Left ventricle myocardium inferior (tissue), 1 donor: ENCODE measurements around the gene RHPN2. TPM values are rescaled to one million over a fixed set of nuclear protein-coding genes. Genes with fewer than 3 reads are reported as not detected.

ENCODE experiments used
- DNase-seq: peaks from one replicate; pipeline ENCODE4 v3.0.0-alpha.2; 2020
- H3K27ac ChIP-seq: fragments of 200-600 bp; replicated peaks from 2 replicates; pipeline ENCODE4 v1.8.0; 2021
- H3K27me3 ChIP-seq: fragments of 200-600 bp; 2 replicates; pipeline ENCODE4 v1.8.0; 2021; ENCODE audit warnings: low read depth
- H3K36me3 ChIP-seq: fragments of 200-600 bp; 2 replicates; pipeline ENCODE4 v1.8.0; 2021
- H3K4me1 ChIP-seq: fragments of 200-600 bp; 2 replicates; pipeline ENCODE4 v1.8.0; 2021
- H3K4me3 ChIP-seq: fragments of 200-600 bp; 2 replicates; pipeline ENCODE4 v1.8.0; 2021; ENCODE audit warnings: mild to moderate bottlenecking, moderate library complexity
- H3K9me3 ChIP-seq: fragments of 200-600 bp; replicated peaks from 2 replicates; pipeline ENCODE4 v1.8.0; 2021
- CTCF ChIP-seq: fragments of 200-600 bp; IDR thresholded peaks from 2 replicates; pipeline ENCODE4 v1.8.0; 2021; ENCODE audit warnings: antibody characterized with exemption, mild to moderate bottlenecking, borderline replicate concordance
- intact Hi-C: fragments of 100-400 bp; cut with micrococcal nuclease; formaldehyde crosslinking; loops from one replicate; pipeline ENCODE4 v1.11.0; 2022
- long read RNA-seq: library from polyadenylated mRNA; unstranded; transcript quantifications from one replicate; pipeline ENCODE4 v2.0.0, GENCODE V29; 2021
- total RNA-seq: library from RNA; stranded (reverse); fragmentation: NEBNext Ultra II Directional; extraction: Animal tissue kit (Norgen Biotek cat#: 25700); gene quantifications from one replicate; pipeline ENCODE4 v1.2.1, GENCODE V29; 2021
- donor health status: DM: no; HTN: yes; CAD: no; lungs with severe emphysema.

The RHPN2 gene
- total RNA-seq: 1.0 TPM
- long read RNA-seq, partial matches to known transcripts: 1 of 1 reads
- long read RNA-seq, other reads (novel, unspliced or antisense): 0 of 1 reads

- H3K9me3 ChIP-seq: no peaks in the 10 kb centered on the region
- peak; percentile 69 for DNase-seq
- intact Hi-C loops: no loop called here
- H3K4me3 ChIP-seq: peak within 1 kb of the TSS; percentile 76
- H3K27me3 ChIP-seq: peaks cover 45% of the 10 kb centered on the region
- peaks cover 25% of the 10 kb centered on the region for H3K4me1 ChIP-seq
- H3K27ac ChIP-seq: peak within 1 kb of the TSS; percentile 33
- TF ChIP-seq CTCF: no peak
- no peaks in the 10 kb centered on the region for H3K36me3 ChIP-seq
Measured at GRCh38 chr19:33064792-33065550, at the start of gene RHPN2. TSS of gene RHPN2 (minus strand) at chr19:33064888. CDS start at chr19:33064852, 36 bp downstream.

- H3K4me1 ChIP-seq: no peaks in the 10 kb centered on the region
- no peak for TF ChIP-seq CTCF
- H3K27ac ChIP-seq: no peak overlapping the region
- intact Hi-C loops: no loop called here
- no peaks in the 10 kb centered on the region for H3K9me3 ChIP-seq
- H3K36me3 ChIP-seq: peaks cover 97% of the 10 kb centered on the region
- DNase-seq: no peak
- no peaks in the 10 kb centered on the region for H3K27me3 ChIP-seq
- H3K4me3 ChIP-seq: no peak overlapping the region
Measured at GRCh38 chr19:33114312-33114711, 49.6 kb upstream of the RHPN2 start.

GRCh38 chr19:33111587-33111986 lies 46.9 kb upstream of the RHPN2 start:
- H3K27ac ChIP-seq: no peak overlapping the region
- DNase-seq: no peak
- H3K4me3 ChIP-seq: no peak overlapping the region
- intact Hi-C loops: no loop called here
- no peaks in the 10 kb centered on the region for H3K27me3 ChIP-seq
- H3K4me1 ChIP-seq: no peaks in the 10 kb centered on the region
- no peak for TF ChIP-seq CTCF
- H3K36me3 ChIP-seq: peaks cover 97% of the 10 kb centered on the region
- no peaks in the 10 kb centered on the region for H3K9me3 ChIP-seq

GRCh38 chr19:33110137-33110910 lies 45.6 kb upstream of the RHPN2 start:
- Histone ChIP-seq H3K4me1 (no peaks in the 10 kb centered on the region), H3K4me3 (no peak overlapping the region), H3K36me3 (peaks cover 98% of the 10 kb centered on the region), H3K27me3 (no peaks in the 10 kb centered on the region), H3K9me3 (no peaks in the 10 kb centered on the region), H3K27ac (no peak overlapping the region)
- intact Hi-C loops: no loop called here
- no peak for DNase-seq
- TF ChIP-seq CTCF: no peak

GRCh38 chr19:33108161-33108560 lies 43.5 kb upstream of the RHPN2 start:
- H3K27ac ChIP-seq: no peak overlapping the region
- no peaks in the 10 kb centered on the region for H3K27me3 ChIP-seq
- peaks cover 93% of the 10 kb centered on the region for H3K36me3 ChIP-seq
- DNase-seq: no peak
- intact Hi-C loops: no loop called here
- no peak overlapping the region for H3K4me3 ChIP-seq
- no peaks in the 10 kb centered on the region for H3K4me1 ChIP-seq
- no peaks in the 10 kb centered on the region for H3K9me3 ChIP-seq
- TF ChIP-seq CTCF: no peak
